ENCODE measurements around the gene EMX1. TPM values are rescaled to one million over a fixed set of nuclear protein-coding genes. Genes with fewer than 3 reads are reported as not detected.

EMX1 gene
- total RNA-seq, 1 experiment from 2014 or later = 0.72 TPM

- Histone ChIP-seq H3K23ac (ENCODE audit: insufficient read length, low read depth, low read length) (no peak overlapping the region), H4K20me1 (ENCODE audit: control insufficient read depth, insufficient read depth, insufficient read length) (no peaks in the 10 kb centered on the region), H3T11ph (ENCODE audit: low read length) (no peak overlapping the region), H3K4me2 (ENCODE audit: insufficient read depth, insufficient read length, low read length) (peak overlapping the region; percentile 30), H3K79me2 (ENCODE audit: insufficient read depth, low read length) (no peaks in the 10 kb centered on the region), H3K9ac (ENCODE audit: extremely low read depth, insufficient read length, low read length) (no peak overlapping the region), H2BK12ac (ENCODE audit: insufficient read length, low read depth, low read length) (no peak overlapping the region), H3K4ac (ENCODE audit: low read depth, low read length) (no peak overlapping the region), H3K79me1 (ENCODE audit: insufficient read depth, low read depth, low read length, poor library complexity, severe bottlenecking) (no peaks in the 10 kb centered on the region), H2AFZ (ENCODE audit: low read length) (no peak overlapping the region), H4K8ac (replicated peaks; ENCODE audit: insufficient read length, low read depth, low read length) (no peak overlapping the region), H3K27ac (ENCODE audit: insufficient read length, low read depth, low read length) (no peak overlapping the region), H3K18ac (ENCODE audit: insufficient read length, low read depth, low read length) (no peak overlapping the region), H4K5ac (ENCODE audit: insufficient read length, low read depth, low read length) (no peak overlapping the region), H2BK20ac (ENCODE audit: low read depth, low read length, poor library complexity, severe bottlenecking) (no peak overlapping the region), H2BK5ac (ENCODE audit: insufficient read length, low read length) (no peak overlapping the region), H3K56ac (ENCODE audit: insufficient read length, low read depth, low read length) (no peak overlapping the region), H3K4me1 (ENCODE audit: insufficient read depth, low read length) (peaks cover 15% of the 10 kb centered on the region; the same call in 1 of the 2 replicates), H2AK5ac (ENCODE audit: insufficient read length, low read length) (no peak overlapping the region), H3K14ac (ENCODE audit: insufficient read depth, low read length) (no peak overlapping the region), H3K27me3 (ENCODE audit: insufficient read depth, low read length) (no peaks in the 10 kb centered on the region), H3K9me3 (ENCODE audit: control insufficient read depth, low read depth, low read length) (no peaks in the 10 kb centered on the region), H2BK120ac (ENCODE audit: low read depth, low read length, poor library complexity, severe bottlenecking) (no peak overlapping the region), H2BK15ac (ENCODE audit: low read depth, low read length) (no peak overlapping the region), H3K23me2 (ENCODE audit: insufficient read length, low read depth, low read length, poor library complexity, severe bottlenecking) (no peaks in the 10 kb centered on the region), H4K91ac (ENCODE audit: insufficient read length, low read depth, low read length) (no peak overlapping the region)
- Mint-ChIP-seq H3K9me3 (no peaks in the 10 kb centered on the region), H3K4me3 (peak overlapping the region in 1 of 2 experiments; percentile 4; a peak in 2 of 5 replicates), H3K4me1 (peaks cover 29 to 37% of the 10 kb centered on the region in 2 experiments), H3K36me3 (ENCODE audit: insufficient read depth in 1 of 3, low read depth in 3 of 3) (no peaks in the 10 kb centered on the region; a peak in 1 of 7 replicates), H3K27me3 (ENCODE audit: low read depth) (no peaks in the 10 kb centered on the region; the same call in 1 of the 2 replicates), H3K27ac (no peak overlapping the region)
- WGBS (ENCODE audit: extremely low coverage, insufficient read length, low lambda C conversion rate) = no CpG with 5 or more reads among the region's 3 CpGs
- TF ChIP-seq CTCF (conservative IDR thresholded peaks at IDR 0.05) = no peak
- no peak for DNase-seq
Measured at GRCh38 chr2:72975017-72975416, 57.7 kb downstream of the EMX1 start.
